HCT116 (cell line): ENCODE measurements around the gene S100A1.

Experiments used
- CEBPB ChIP-seq: IDR thresholded peaks from 2 replicates; pipeline ENCODE4 v1.6.1; 2012; ENCODE audit warnings: low read depth
- EZH2 ChIP-seq: fragments of 200-600 bp; sonication (generic); IDR thresholded peaks from 2 replicates; pipeline ENCODE4 v1.6.1; 2017; ENCODE audit warnings: antibody characterized with exemption, mixed run types
- POLR2A ChIP-seq: IDR thresholded peaks from 2 replicates; pipeline ENCODE4 v1.7.0; 2011; ENCODE audit warnings: borderline replicate concordance; ENCODE audit not compliant: insufficient read depth, insufficient read length; ENCODE audit errors: extremely low read depth
- POLR2AphosphoS5 ChIP-seq: IDR thresholded peaks from 2 replicates; pipeline ENCODE4 v1.6.1; 2011; ENCODE audit warnings: mild to moderate bottlenecking, low read depth, low read length, moderate library complexity
- RAD21 ChIP-seq: IDR thresholded peaks from 2 replicates; pipeline ENCODE4 v1.6.1; 2012; ENCODE audit warnings: low read depth, mild to moderate bottlenecking
- SRF ChIP-seq: IDR thresholded peaks from 2 replicates; pipeline ENCODE4 v1.6.1; 2012; ENCODE audit warnings: low read depth
- TF ChIP-seq, protein P1 (sequence below), 3 experiments: fragments of 200-600 bp in 1 of 3; sonication (generic) in 1 of 3; IDR thresholded peaks in 2 of 3; conservative IDR thresholded peaks in 1 of 3; 2 replicates each; pipeline ENCODE4 v1.5.1; 2012 to 2017; ENCODE audit warnings: low read depth in 2 of 3, low read length in 2 of 3, antibody characterized with exemption in 1 of 3, borderline replicate concordance in 1 of 3, control low read depth in 1 of 3, mild to moderate bottlenecking in 1 of 3, mixed read lengths in 1 of 3, mixed run types in 1 of 3, moderate library complexity in 1 of 3; ENCODE audit not compliant: insufficient read depth in 1 of 3
- TF ChIP-seq, protein P2 (sequence below): IDR thresholded peaks from 2 replicates; pipeline ENCODE4 v1.6.1; 2012; ENCODE audit warnings: low read depth

DNA sequence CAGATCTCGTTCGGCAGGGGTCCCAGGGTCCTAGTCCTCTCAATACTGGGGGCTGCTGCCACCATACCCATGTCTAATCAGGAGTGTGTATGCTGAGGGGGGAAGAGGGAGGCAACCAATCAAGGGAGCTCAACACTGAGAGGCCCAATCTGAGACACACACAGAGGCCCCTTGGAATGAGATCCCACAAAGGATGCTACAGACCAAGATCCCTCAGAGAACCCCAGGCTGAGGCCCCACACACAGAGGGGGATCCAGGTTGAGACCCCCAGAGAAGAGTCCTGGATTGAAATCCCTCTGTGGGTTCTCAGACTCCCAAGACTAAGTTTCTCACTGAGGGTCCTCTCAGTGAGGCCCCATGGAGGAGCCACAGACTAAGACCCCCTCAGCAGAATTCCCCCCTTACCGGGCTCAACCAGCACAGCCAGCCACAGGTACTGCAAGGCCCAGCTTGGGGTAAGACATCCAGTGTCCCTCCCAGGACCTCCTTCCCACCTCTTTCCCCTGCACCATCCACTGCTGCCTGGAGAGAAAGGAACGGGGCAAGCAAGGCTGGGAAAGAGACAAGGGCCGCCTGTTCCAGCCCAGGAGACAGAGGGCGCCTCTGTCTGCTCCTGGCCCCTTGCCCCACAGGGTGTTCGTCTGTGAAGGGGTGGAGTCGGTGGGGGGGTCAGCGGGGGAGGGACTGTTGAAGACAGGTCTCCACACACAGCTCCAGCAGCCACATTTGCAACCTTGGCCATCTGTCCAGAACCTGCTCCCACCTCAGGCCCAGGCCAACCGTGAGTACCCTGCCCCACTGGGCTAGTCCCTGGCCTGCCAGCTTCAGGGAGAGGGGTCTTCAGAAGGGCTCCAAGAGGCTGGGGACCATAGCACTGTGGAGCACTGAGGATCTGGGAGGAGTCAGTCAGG is at the start of gene S100A1:
- TF ChIP-seq, protein P1, sequence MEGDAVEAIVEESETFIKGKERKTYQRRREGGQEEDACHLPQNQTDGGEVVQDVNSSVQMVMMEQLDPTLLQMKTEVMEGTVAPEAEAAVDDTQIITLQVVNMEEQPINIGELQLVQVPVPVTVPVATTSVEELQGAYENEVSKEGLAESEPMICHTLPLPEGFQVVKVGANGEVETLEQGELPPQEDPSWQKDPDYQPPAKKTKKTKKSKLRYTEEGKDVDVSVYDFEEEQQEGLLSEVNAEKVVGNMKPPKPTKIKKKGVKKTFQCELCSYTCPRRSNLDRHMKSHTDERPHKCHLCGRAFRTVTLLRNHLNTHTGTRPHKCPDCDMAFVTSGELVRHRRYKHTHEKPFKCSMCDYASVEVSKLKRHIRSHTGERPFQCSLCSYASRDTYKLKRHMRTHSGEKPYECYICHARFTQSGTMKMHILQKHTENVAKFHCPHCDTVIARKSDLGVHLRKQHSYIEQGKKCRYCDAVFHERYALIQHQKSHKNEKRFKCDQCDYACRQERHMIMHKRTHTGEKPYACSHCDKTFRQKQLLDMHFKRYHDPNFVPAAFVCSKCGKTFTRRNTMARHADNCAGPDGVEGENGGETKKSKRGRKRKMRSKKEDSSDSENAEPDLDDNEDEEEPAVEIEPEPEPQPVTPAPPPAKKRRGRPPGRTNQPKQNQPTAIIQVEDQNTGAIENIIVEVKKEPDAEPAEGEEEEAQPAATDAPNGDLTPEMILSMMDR (IDR thresholded peaks at IDR 0.05 in 2 of 3, conservative IDR thresholded peaks at IDR 0.05 in 1 of 3; ENCODE audit: borderline replicate concordance in 1 of 3, insufficient read depth in 1 of 3, low read depth in 2 of 3, low read length in 2 of 3): peak in 1 of 3 experiments; percentile 87; a peak in 1 of 6 replicates
- TF ChIP-seq POLR2A (no peak), POLR2AphosphoS5 (no peak), RAD21 (no peak), EZH2 (no peak), CEBPB (no peak), SRF (no peak)
- TF ChIP-seq, protein P2, sequence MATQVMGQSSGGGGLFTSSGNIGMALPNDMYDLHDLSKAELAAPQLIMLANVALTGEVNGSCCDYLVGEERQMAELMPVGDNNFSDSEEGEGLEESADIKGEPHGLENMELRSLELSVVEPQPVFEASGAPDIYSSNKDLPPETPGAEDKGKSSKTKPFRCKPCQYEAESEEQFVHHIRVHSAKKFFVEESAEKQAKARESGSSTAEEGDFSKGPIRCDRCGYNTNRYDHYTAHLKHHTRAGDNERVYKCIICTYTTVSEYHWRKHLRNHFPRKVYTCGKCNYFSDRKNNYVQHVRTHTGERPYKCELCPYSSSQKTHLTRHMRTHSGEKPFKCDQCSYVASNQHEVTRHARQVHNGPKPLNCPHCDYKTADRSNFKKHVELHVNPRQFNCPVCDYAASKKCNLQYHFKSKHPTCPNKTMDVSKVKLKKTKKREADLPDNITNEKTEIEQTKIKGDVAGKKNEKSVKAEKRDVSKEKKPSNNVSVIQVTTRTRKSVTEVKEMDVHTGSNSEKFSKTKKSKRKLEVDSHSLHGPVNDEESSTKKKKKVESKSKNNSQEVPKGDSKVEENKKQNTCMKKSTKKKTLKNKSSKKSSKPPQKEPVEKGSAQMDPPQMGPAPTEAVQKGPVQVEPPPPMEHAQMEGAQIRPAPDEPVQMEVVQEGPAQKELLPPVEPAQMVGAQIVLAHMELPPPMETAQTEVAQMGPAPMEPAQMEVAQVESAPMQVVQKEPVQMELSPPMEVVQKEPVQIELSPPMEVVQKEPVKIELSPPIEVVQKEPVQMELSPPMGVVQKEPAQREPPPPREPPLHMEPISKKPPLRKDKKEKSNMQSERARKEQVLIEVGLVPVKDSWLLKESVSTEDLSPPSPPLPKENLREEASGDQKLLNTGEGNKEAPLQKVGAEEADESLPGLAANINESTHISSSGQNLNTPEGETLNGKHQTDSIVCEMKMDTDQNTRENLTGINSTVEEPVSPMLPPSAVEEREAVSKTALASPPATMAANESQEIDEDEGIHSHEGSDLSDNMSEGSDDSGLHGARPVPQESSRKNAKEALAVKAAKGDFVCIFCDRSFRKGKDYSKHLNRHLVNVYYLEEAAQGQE: no peak
